Measurements from ENCODE around the gene METTL26. TPM values are rescaled to one million over a fixed set of nuclear protein-coding genes. Genes with fewer than 3 reads are reported as not detected.

METTL26 gene
- total and polyA plus RNA-seq, 2 of the 4 experiments (the other 2 are of a cell fraction) = 46.8 to 128 TPM

DNA sequence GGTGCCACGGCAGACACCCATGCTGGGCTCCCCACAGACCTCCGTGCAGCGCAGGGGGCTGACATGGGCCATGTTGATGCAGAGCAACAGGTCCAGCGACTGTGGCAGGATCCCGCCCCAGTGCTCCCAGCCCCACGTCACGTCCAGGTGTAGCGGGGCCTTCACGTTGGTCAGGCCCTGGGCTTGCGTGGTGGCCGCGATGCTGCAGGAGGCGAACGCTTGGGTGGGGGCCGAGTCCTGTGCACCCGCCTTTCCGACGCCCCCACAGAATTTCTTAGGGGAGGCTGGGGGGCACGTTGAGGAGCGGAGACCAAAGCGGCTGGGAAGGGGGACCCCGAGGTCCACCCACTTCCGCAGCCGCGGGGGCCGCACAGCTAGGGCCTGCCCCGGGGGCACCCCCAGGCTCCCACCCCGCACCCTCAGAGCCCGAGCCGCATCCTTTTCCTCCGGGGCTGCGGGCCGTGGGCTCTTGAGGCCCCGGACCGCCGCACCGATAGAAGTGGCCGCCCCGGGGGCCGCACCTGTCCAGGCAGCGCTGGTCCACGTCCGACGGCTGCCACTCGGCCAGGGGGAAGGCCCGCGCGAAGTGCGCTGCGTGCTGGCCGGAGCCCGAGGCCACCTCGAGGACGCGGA is 416 bp downstream of the METTL26 start (continued):
- TF ChIP-seq SMC3 (IDR thresholded peaks at IDR 0.05; ENCODE audit: low read depth, low read length) = no peak

DNA sequence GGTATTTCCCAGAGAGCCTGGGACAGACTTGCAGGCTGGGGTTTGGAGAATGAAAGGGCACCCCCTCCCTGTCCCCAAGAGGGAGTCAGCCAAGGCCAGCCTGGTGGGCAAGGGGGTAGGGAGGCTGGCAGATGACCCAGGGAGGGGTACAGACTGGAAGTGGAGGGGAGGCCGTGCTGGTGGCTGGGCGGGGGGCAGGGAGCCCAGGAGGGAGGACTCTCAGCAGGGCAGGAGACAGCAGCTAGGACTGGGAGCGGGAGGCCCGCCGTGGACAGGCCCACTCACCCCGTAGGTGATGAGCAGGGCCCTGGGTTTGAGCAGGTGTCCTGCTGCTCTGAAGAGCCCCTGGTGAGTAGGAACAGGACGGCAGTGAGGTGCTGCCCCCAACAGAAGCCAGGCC is 1.1 kb downstream of the METTL26 start:
- Histone ChIP-seq H3K9me1 (ENCODE audit: insufficient read depth, low read length) (peaks cover 8% of the 10 kb centered on the region; the same call in 1 of the 2 replicates), H3K27me3 (ENCODE audit: control insufficient read depth, insufficient read depth, low read length) (no peaks in the 10 kb centered on the region), H3K4me3 (ENCODE audit: insufficient read depth, low read depth, low read length) (peak overlapping the region; percentile 97; the same call in 1 of the 2 replicates), H4K91ac (ENCODE audit: insufficient read depth, low read depth, low read length) (no peak overlapping the region), H3K79me1 (ENCODE audit: low read depth in 1 of 2, low read length in 2 of 2) (peaks cover 0 to 17% of the 10 kb centered on the region in 2 experiments; a peak in 2 of 4 replicates), H4K20me1 (ENCODE audit: insufficient read depth, low read length) (peaks cover 4% of the 10 kb centered on the region), H3K36me3 (ENCODE audit: control insufficient read depth, insufficient read depth, low read length) (peaks cover 12% of the 10 kb centered on the region; the same call in 1 of the 2 replicates), H4K8ac (ENCODE audit: low read depth in 2 of 2, low read length in 2 of 2) (no peak overlapping the region), H2BK20ac (ENCODE audit: low read depth, low read length) (no peak overlapping the region), H2AK5ac (ENCODE audit: low read depth, low read length) (no peak overlapping the region), H3K4me2 (ENCODE audit: low read depth, low read length) (peak overlapping the region; percentile 98), H3K56ac (ENCODE audit: extremely low read depth, insufficient read depth, low read length) (no peak overlapping the region), H3K18ac (ENCODE audit: low read depth, low read length) (no peak overlapping the region), H3K23ac (ENCODE audit: low read depth, low read length) (no peak overlapping the region), H2AFZ (replicated peaks; ENCODE audit: low read length, poor library complexity) (no peak overlapping the region), H3K14ac (replicated peaks; ENCODE audit: low read depth, low read length) (no peak overlapping the region), H2AK9ac (replicated peaks; ENCODE audit: low read depth, low read length, poor library complexity) (peak overlapping the region; percentile 91), H4K5ac (ENCODE audit: low read depth, low read length) (no peak overlapping the region), H3K4me1 (ENCODE audit: control insufficient read depth, insufficient read depth, low read length) (peaks cover 23% of the 10 kb centered on the region), H3K9me3 (ENCODE audit: control insufficient read depth, insufficient read depth, low read length) (no peaks in the 10 kb centered on the region), H2BK120ac (ENCODE audit: low read depth, low read length) (no peak overlapping the region), H2BK15ac (ENCODE audit: low read depth, low read length) (no peak overlapping the region), H3K4ac (ENCODE audit: low read depth, low read length) (no peak overlapping the region; the same call in 1 of the 2 replicates), H3K27ac (ENCODE audit: insufficient read depth, low read length) (no peak overlapping the region; the same call in 1 of the 2 replicates), H3K9ac (ENCODE audit: low read depth, low read length) (peak overlapping the region; percentile 74; the same call in 1 of the 2 replicates), H2BK5ac (ENCODE audit: low read depth, low read length, poor library complexity, severe bottlenecking) (no peak overlapping the region)
- in situ Hi-C loops (cut with MboI; ENCODE audit: low sequenced_read_pairs) = no loop called here
- ATAC-seq (ENCODE audit: low read depth) = no peak
- ChIA-PET POLR2A (ENCODE audit: unreplicated experiment) (no interaction called here), CTCF (no interaction called here)
- dilution Hi-C loops (cut with HindIII; ENCODE audit: low sequenced_read_pairs, unreplicated experiment) = no loop called here
- DNase-seq = no peak
- intact Hi-C loops (cut with micrococcal nuclease) = loop anchor here (5.0 kb wide), 1 partner anchor 108 kb away; the partner anchor contains the start of gene CAPN15
- no CpG with 5 or more reads among the region's 7 CpGs for WGBS, 2 experiments (ENCODE audit: extremely low coverage in 2 of 2, insufficient read length in 1 of 2)
- TF ChIP-seq BHLHE40 (IDR thresholded peaks at IDR 0.05; ENCODE audit: low read depth, low read length) = no peak
- no TSS peak for BruUV-seq (replicated peaks)

Measured in IMR-90 (cell line).